GM23338 (cell line): ENCODE results near the gene RPL10.

Source experiments
- CREB1 ChIP-seq: fragments of 250-450 bp; sonication (Bioruptor Pico); IDR thresholded peaks from 2 replicates; pipeline ENCODE4 v1.5.0; 2020; ENCODE audit warnings: low read depth, mild to moderate bottlenecking, moderate library complexity
- CTCF ChIP-seq, 2 experiments: fragments of 200-600 bp in 1 of 2; sonication (generic) in 1 of 2; conservative IDR thresholded peaks; 2 replicates each; pipeline versions ENCODE4 v1.5.1 to v1.6.1; 2016 to 2017; ENCODE audit warnings: antibody characterized with exemption in 2 of 2, low read depth in 2 of 2, mild to moderate bottlenecking in 2 of 2, moderate library complexity in 1 of 2
- EZH2 ChIP-seq: fragments of 200-600 bp; sonication (generic); IDR thresholded peaks from one replicate; pipeline ENCODE4 v1.8.0; 2017; ENCODE audit warnings: antibody characterized with exemption, mild to moderate bottlenecking, low read depth; ENCODE audit not compliant: unreplicated experiment
- EZH2phosphoT487 ChIP-seq: fragments of 200-600 bp; sonication (generic); IDR thresholded peaks from one replicate; pipeline ENCODE4 v1.8.1; 2018; ENCODE audit warnings: antibody characterized with exemption; ENCODE audit not compliant: unreplicated experiment
- POLR2AphosphoS5 ChIP-seq: IDR thresholded peaks from 2 replicates; pipeline ENCODE4 v1.6.1; 2016; ENCODE audit warnings: antibody characterized with exemption, low read depth
- REST ChIP-seq: IDR thresholded peaks from one replicate; pipeline ENCODE4 v1.6.1; 2018; ENCODE audit warnings: antibody characterized with exemption; ENCODE audit not compliant: unreplicated experiment

- peak; percentile 39; the same call in 1 of the 2 replicates for TF ChIP-seq CREB1
- peak in 1 of 2 experiments; percentile 19; a peak in 1 of 4 replicates for TF ChIP-seq CTCF (conservative IDR thresholded peaks at IDR 0.05; ENCODE audit: low read depth in 2 of 2)
- no peak for TF ChIP-seq EZH2
- TF ChIP-seq EZH2phosphoT487: no peak
- TF ChIP-seq REST: no peak
- TF ChIP-seq POLR2AphosphoS5: peak; percentile 61
These were observed 30.3 kb downstream of the RPL10 start, which contains the start of gene ATP6AP1 for GRCh38 chrX:154428176-154429171.
